HG02759 (cell line): ENCODE results near the gene RPS24.

Source experiments
- ATAC-seq: cut with Tn5 transposase; IDR thresholded peaks from one replicate; pipeline ENCODE4 v1.9.1; 2021; ENCODE audit warnings: mild to moderate bottlenecking, moderate library complexity; ENCODE audit not compliant: unreplicated experiment

Gene RPS24

DNA sequence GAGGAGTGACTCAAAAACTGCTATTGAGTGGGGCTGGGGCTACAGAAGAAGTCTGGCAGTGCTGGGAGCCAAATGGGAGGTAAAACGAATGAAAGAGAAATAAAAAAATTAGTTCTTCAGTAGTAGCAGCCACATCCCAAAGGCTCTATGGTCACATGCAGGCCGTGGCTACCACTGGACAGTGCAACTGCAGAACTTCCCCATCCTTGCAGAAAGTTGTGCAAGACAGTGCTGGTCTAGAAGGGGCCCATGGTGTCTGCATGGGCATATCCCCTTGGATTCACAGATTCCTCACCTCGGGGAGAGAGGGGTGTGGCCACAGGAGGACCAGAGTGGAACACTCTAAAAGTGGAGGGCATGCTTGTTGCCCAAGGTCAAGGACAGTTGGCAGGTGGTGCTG is 47.6 kb downstream of the RPS24 start:
- no peak for ATAC-seq

DNA sequence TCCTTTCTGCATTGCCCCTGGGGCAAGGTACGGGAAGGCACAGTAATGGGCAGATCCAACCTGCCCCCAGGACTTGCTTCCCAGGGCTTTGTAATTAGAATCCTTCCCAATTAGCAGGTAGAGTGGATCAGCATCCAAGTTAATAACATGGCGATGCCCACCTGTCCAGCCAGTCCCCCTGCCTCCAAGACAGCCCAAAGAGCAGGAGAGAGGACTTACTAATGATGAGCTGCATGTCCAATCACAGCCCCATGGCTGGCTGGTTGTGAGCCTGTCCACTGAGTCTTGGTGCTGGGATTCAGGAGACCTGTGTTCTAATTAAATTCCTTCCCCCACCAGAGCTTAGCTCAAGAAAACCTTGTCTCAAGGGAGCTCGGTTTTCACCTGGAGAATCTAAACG is 49.0 kb downstream of the RPS24 start:
- no peak for ATAC-seq
